ENCODE data around the gene DACH1. TPM values are rescaled to one million over a fixed set of nuclear protein-coding genes. Genes with fewer than 3 reads are reported as not detected.

Gene DACH1
- total RNA-seq, 2 experiments from 2014 or later: 0.71 to 0.89 TPM

DNA sequence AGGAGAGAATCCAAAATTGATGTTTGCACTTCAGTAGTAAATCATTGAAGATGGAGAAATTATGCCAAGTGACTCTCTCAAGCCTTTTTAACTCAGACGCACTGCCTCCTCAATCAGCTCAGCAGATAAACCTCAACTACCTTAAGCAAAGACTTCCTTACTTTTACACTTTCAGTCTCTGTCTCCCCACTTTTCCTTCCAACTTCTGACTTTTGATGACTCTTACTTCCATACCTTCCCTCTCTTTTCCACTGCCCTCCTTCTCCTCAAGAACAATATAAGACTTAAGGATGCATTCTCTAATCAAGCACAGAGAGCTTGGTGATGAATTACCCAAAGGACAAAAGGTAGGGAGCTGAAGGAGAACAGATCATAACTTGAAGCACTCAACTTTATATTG, 4.8 kb upstream of the DACH1 start:
- Mint-ChIP-seq H3K4me3 (no peak overlapping the region), H3K9me3 (no peaks in the 10 kb centered on the region), H3K27ac (no peak overlapping the region), H3K4me1 (ENCODE audit: low read depth) (peaks cover 12% of the 10 kb centered on the region), H3K36me3 (ENCODE audit: low read depth) (no peaks in the 10 kb centered on the region), H3K27me3 (peaks cover 19% of the 10 kb centered on the region)
- H3K4me3 ChIP-seq (ENCODE audit: low read length): no peak overlapping the region
- ChIA-PET POLR2A (no interaction called here), CTCF (no interaction called here)
- TF ChIP-seq, protein P1, sequence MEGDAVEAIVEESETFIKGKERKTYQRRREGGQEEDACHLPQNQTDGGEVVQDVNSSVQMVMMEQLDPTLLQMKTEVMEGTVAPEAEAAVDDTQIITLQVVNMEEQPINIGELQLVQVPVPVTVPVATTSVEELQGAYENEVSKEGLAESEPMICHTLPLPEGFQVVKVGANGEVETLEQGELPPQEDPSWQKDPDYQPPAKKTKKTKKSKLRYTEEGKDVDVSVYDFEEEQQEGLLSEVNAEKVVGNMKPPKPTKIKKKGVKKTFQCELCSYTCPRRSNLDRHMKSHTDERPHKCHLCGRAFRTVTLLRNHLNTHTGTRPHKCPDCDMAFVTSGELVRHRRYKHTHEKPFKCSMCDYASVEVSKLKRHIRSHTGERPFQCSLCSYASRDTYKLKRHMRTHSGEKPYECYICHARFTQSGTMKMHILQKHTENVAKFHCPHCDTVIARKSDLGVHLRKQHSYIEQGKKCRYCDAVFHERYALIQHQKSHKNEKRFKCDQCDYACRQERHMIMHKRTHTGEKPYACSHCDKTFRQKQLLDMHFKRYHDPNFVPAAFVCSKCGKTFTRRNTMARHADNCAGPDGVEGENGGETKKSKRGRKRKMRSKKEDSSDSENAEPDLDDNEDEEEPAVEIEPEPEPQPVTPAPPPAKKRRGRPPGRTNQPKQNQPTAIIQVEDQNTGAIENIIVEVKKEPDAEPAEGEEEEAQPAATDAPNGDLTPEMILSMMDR (IDR thresholded peaks at IDR 0.05): no peak
- intact Hi-C loops (cut with DNase I, micrococcal nuclease): loop anchor here in 1 of 2 experiments (5.0 kb wide), 1 partner anchor 585 kb away; no protein-coding TSS in a partner anchor
- H3K27ac ChIP-seq (ENCODE audit: low read depth in 1 of 2, low read length in 2 of 2): no peak overlapping the region
- peaks cover 0 to 15% of the 10 kb centered on the region in 2 experiments for H3K27me3 ChIP-seq (ENCODE audit: control insufficient read depth in 1 of 2, insufficient read depth in 2 of 2, low read length in 2 of 2)
- DNase-seq (no peak), ATAC-seq (ENCODE audit: poor library complexity) (no peak)
- no peaks in the 10 kb centered on the region for H3K4me1 ChIP-seq (ENCODE audit: insufficient read depth, low read length)
- H3K9me3 ChIP-seq (ENCODE audit: control insufficient read depth in 1 of 2, insufficient read depth in 1 of 2, low read length in 2 of 2): no peaks in the 10 kb centered on the region
- H3K36me3 ChIP-seq (ENCODE audit: insufficient read depth, low read length): no peaks in the 10 kb centered on the region

DNA sequence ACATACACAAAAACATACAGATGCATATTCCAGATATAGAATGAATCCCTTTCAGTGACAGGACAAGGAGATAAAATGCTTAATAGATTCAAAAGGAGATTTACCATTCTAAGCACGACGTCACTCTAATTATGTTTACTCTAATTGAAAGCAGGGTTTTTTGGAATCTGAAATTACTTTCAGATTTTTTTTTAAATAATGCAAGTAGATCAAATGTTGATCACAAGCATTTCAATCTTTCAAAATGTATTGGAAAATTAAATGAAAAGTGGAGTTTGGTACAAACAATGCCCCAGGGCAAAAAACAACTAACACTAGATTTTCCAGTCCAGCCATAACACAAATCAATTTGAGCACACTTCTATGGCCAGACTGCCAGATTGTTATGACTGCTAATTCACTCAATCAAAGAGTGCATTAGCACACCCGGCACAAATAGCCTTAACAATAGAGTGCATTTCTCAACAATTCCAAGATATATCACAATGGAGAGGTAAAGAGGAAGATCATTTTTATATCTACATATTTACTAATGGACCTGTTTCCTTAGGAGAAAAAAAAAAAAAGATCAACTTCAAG, 4.3 kb upstream of the DACH1 start:
- Mint-ChIP-seq H3K4me3 (no peak overlapping the region), H3K9me3 (no peaks in the 10 kb centered on the region), H3K36me3 (ENCODE audit: low read depth) (no peaks in the 10 kb centered on the region), H3K4me1 (ENCODE audit: low read depth) (peaks cover 15% of the 10 kb centered on the region), H3K27ac (no peak overlapping the region), H3K27me3 (peaks cover 23% of the 10 kb centered on the region)
- no peaks in the 10 kb centered on the region for H3K36me3 ChIP-seq (ENCODE audit: insufficient read depth, low read length)
- TF ChIP-seq, protein P1 (IDR thresholded peaks at IDR 0.05): no peak
- H3K4me3 ChIP-seq (ENCODE audit: low read length): no peak overlapping the region
- H3K27ac ChIP-seq (ENCODE audit: low read depth in 1 of 2, low read length in 2 of 2): no peak overlapping the region
- no peaks in the 10 kb centered on the region for H3K9me3 ChIP-seq (ENCODE audit: control insufficient read depth in 1 of 2, insufficient read depth in 1 of 2, low read length in 2 of 2)
- POLR2A ChIA-PET: no interaction called here
- intact Hi-C loops (cut with DNase I, micrococcal nuclease): loop anchor here in 1 of 2 experiments (5.0 kb wide), 1 partner anchor 584 kb away; no protein-coding TSS in a partner anchor
- CTCF ChIA-PET: no interaction called here
- ATAC-seq (ENCODE audit: poor library complexity): no peak
- peaks cover 0 to 18% of the 10 kb centered on the region in 2 experiments for H3K27me3 ChIP-seq (ENCODE audit: control insufficient read depth in 1 of 2, insufficient read depth in 2 of 2, low read length in 2 of 2)
- DNase-seq: no peak
- no peaks in the 10 kb centered on the region for H3K4me1 ChIP-seq (ENCODE audit: insufficient read depth, low read length)

- intact Hi-C loops (cut with DNase I, micrococcal nuclease): loop anchor here in 1 of 2 experiments (5.0 kb wide), 1 partner anchor 583 kb away; no protein-coding TSS in a partner anchor
- no peak for ATAC-seq (ENCODE audit: poor library complexity)
- H3K4me3 ChIP-seq (ENCODE audit: low read length): no peak overlapping the region
- peaks cover 2% of the 10 kb centered on the region for H3K4me1 ChIP-seq (ENCODE audit: insufficient read depth, low read length)
- POLR2A ChIA-PET: no interaction called here
- no peak overlapping the region for H3K27ac ChIP-seq (ENCODE audit: low read depth in 1 of 2, low read length in 2 of 2)
- H3K9me3 ChIP-seq (ENCODE audit: control insufficient read depth in 1 of 2, insufficient read depth in 1 of 2, low read length in 2 of 2): peaks cover 0 to 5% of the 10 kb centered on the region in 2 experiments
- Mint-ChIP-seq H3K4me3 (no peak overlapping the region), H3K27ac (no peak overlapping the region), H3K36me3 (ENCODE audit: low read depth) (no peaks in the 10 kb centered on the region), H3K27me3 (peaks cover 23% of the 10 kb centered on the region), H3K4me1 (ENCODE audit: low read depth) (peaks cover 16% of the 10 kb centered on the region), H3K9me3 (no peaks in the 10 kb centered on the region)
- H3K27me3 ChIP-seq (ENCODE audit: control insufficient read depth in 1 of 2, insufficient read depth in 2 of 2, low read length in 2 of 2): peaks cover 0 to 23% of the 10 kb centered on the region in 2 experiments
- TF ChIP-seq, protein P1 (IDR thresholded peaks at IDR 0.05): no peak
- CTCF ChIA-PET: no interaction called here
- no peak for DNase-seq
- H3K36me3 ChIP-seq (ENCODE audit: insufficient read depth, low read length): no peaks in the 10 kb centered on the region
These were observed 3.1 kb upstream of the DACH1 start for GRCh38 chr13:71870100-71870499.

Data from CD4-positive, alpha-beta T cell (primary cell).